Hair follicle dermal papilla cell (primary cell): ENCODE measurements around the gene NUP133. TPM values are rescaled to one million over a fixed set of nuclear protein-coding genes. Genes with fewer than 3 reads are reported as not detected.

Experiments
- small RNA-seq: library from RNA; depleted of rRNA; stranded (forward); fragments of <200 nt; gene quantifications from one replicate; pipeline ENCODE3, GENCODE V24; 2012
- total RNA-seq: library from RNA; depleted of rRNA; stranded (reverse); fragments of >200 nt; gene quantifications from 2 replicates; pipeline ENCODE4 v1.2.3, GENCODE V29; 2012

NUP133 gene
- 26.6 and 34.1 TPM in 2 replicates for total RNA-seq

GRCh38 chr1:229507951-229508822, at the start of gene NUP133:
NUP133 (minus strand) TSS chr1:229508341; CDS start chr1:229508249, 92 bp downstream.

DNA sequence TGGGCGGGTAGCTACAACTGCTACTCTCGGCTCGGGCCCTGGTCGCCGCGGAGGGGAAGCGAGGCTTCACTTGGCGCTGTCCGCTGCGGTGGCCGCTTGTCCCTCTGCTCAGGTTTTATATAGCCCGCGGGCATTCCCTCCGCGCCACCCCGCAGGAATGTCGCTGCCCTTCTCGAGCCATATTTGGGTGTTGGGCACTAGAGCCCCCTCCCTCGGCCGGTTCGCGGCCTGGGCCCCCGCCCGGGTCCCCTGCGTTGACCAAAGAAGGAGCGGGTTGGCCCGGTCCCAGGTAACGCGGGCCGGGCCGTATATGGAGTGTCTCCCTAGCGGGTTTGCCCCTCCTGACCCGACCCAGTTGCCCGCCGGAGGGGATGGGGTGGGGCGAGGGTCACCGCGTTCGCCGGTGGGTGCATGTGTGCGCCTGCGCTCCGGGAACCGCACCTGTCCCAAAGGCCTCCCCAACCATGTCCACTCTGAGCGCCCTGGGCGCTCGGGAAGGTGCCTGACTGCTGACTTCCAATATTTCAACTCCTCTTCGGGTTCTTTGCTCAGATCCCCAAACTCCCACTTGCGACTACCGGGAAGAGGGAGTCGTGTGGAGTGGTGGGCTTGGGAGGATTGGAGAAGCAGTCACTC, 74.0 kb downstream of the NUP133 start, which contains the start of gene ACTA1:
ACTA1 (minus strand) TSS at position 90 of the 636 bp plus-strand sequence. CDS start 979 bp downstream, outside the sequence.

Small RNAs within 50 kb of the gene (small RNA-seq; reads per million reads assigned to genes)
- not detected for gene RN7SKP276
- gene RNA5SP78: not detected
- gene RNU4-21P: not detected

Other genes starting within 250 kb of the NUP133 start
- gene RAB4A, start 237.2 kb downstream of the NUP133 start, total RNA-seq: 15.9 and 17.4 TPM in 2 replicates
- 5.5 and 6.7 TPM in 2 replicates for gene CCSAP, start 165.3 kb downstream of the NUP133 start, total RNA-seq
- gene ACTA1, start 74.2 kb downstream of the NUP133 start, total RNA-seq: 0.16 TPM in 1 of 2 replicates, not detected in the other
- 18.8 and 19.1 TPM in 2 replicates for gene ABCB10, start 50.4 kb upstream of the NUP133 start, total RNA-seq
- 24.5 and 26.3 TPM in 2 replicates for gene TAF5L, start 117.8 kb upstream of the NUP133 start, total RNA-seq
- 11.2 and 14.0 TPM in 2 replicates for gene URB2, start 117.9 kb upstream of the NUP133 start, total RNA-seq